NAMALWA (cell line): ENCODE results near the gene SASS6.

Experiments
- DNase-seq: peaks from one replicate; pipeline ENCODE4 v3.0.0-alpha.2; 2015; ENCODE audit warnings: low spot score

The SASS6 gene, protein sequence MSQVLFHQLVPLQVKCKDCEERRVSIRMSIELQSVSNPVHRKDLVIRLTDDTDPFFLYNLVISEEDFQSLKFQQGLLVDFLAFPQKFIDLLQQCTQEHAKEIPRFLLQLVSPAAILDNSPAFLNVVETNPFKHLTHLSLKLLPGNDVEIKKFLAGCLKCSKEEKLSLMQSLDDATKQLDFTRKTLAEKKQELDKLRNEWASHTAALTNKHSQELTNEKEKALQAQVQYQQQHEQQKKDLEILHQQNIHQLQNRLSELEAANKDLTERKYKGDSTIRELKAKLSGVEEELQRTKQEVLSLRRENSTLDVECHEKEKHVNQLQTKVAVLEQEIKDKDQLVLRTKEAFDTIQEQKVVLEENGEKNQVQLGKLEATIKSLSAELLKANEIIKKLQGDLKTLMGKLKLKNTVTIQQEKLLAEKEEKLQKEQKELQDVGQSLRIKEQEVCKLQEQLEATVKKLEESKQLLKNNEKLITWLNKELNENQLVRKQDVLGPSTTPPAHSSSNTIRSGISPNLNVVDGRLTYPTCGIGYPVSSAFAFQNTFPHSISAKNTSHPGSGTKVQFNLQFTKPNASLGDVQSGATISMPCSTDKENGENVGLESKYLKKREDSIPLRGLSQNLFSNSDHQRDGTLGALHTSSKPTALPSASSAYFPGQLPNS

DNA sequence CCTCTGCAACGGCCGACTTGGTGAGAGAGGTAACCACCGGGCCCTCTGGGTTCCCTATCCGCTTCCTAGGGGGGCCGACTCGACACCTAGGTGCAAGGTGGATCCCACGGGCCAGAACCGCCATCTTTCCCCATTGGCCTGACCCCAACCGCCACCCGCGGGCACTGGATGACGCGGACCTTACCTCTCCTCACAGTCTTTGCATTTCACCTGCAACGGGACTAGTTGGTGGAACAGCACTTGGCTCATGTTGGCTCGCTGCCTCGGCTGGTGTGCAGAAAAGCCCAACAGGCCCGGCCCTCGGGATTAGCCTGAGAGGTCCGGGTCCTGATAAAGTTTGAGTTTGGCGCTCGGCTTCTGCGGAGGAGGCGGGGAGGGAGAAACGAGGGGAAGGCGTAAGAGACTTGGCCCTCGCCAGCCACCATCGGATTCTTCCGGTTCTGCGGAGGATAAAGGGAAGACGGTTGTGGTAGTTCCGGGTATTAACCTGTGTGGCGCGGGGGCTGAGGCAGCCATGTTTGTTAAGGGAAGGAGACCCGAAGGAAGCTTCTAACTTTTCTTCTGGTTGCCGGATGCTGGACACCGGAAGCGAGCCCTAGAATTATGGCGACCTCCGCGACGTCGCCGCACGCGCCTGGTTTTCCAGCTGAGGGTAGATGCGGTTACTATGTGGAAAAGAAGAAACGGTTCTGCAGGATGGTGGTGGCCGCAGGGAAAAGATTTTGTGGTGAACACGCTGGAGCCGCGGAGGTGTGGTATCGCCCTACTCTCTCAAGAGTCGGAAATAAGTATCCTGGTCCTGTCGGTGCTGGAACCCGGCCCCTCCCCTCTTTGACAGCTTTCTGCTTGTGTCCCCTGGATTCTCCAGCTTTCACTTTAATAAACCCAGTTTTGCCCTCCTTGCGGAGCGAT is at the start of gene SASS6, which contains the start of gene TRMT13:
Gene SASS6, minus strand, starts transcription at position 365 of the 912 bp plus-strand sequence. Its CDS starts 116 bp downstream, at position 249.
Gene TRMT13, plus strand, starts transcription at position 598 of the 912 bp plus-strand sequence. Its CDS starts 6 bp downstream, at position 604.
- DNase-seq = peak; percentile 97

DNA sequence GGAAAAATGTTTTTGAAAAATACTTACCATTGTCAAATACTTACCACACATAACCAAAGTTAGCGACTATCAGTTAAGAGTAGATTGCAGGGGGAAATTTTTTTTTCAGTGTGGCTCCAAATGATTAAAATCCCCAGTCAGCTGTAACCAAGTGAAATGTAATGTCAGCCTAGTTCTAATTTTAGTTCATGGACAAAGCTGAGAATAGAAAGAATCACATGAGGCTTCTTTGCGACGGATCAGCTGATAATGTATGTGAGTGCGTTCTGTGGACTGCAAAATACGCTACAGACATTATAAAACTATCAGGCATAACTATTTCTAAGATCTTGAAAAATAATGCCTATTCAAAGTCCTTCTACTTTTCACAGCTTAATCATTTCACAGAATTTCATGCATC is 45.4 kb upstream of the SASS6 start, which contains the start of gene LRRC39:
Gene LRRC39, minus strand, starts transcription at position 166 of the 400 bp plus-strand sequence. CDS start 9,740 bp downstream, outside the sequence.
- no peak for DNase-seq

DNA sequence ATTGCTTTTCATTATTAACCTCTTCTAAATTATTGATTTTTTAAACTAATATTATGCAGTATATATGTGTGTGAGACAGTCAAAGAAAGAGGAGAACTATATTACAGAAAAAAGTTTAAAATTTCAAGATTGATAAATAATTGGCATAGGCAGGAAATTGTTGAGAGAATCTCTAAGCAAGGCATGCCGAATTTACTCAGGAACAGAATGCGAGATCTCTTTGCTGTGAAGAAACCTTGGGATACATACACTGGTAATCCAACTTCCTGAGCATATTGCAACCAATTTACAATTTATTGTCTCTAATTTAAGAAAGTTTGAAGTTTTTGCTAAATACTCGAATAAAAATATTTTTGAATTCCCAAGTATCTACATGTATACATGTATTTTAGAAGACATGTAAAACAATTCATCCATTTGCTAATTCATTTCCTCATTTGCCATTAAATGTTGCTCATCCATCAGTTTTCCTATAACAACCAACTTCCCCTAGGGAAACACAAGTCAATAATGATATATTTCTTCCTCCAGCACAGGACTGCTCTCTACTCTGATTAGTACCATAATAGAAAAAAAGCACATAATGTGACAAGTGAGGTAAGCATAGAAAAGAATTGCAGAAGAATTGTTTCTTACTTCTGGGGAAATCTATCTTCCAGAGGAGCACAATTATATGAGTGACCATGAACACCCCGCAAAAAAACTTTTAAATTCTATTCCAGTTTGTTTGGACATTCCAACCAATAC is 44.7 kb upstream of the SASS6 start:
- DNase-seq = no peak

DNA sequence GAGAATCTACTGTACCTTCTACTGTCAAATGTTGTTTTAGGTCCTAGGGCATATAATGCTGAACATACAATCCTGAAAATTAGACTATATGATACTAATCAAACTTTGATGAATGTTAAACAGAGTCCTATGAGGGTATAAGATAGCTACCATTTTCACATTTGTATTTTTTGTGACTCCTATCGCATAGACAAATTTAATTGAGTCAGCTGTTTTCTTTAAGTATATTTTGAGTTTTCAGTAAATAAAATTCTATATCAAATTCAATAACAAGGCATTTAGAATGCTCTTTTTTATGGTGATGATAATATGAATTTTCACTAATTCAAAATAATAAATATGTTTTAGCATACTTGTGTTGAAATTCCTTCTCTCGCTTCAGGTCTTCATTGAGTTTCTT is 35.3 kb upstream of the SASS6 start:
- DNase-seq = no peak

DNA sequence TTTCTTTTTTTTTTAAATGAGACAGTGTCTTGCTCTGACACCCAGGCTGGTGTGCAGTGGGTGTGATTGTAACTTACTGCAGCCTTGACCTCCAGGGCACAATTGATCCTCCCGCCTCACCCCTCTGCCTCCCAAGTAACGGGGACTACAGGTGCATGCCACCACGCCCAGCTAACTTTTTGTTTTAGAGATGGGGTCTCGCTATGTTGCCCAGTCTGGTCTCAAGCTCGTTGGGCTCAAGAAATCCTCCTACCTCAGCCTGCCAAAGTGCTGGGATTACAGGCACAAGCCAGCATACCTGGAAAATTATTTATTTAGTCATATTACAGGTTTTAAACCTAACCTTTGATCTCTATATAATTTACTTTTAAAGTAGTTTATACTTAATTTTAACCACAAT is 32.0 kb upstream of the SASS6 start:
- no peak for DNase-seq

DNA sequence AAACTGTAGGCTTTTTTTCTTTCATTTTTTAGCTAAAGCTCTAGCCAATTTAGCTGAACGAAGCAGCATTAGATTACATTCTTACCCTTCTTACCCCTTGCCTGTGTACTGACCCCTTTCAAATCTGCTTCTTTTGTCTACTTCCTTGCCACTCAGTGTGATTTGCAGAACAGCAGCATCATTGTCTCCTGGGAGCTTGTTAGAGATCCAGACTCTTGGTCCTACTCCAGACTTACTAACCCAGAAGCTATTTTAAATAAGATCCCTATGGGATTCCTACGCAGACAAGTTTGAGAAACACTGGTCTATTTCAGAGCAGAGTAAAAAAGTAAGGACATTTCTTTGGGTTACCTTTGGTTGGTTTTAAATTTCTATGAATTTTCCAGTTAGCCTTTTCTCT is 31.5 kb upstream of the SASS6 start:
- no peak for DNase-seq

DNA sequence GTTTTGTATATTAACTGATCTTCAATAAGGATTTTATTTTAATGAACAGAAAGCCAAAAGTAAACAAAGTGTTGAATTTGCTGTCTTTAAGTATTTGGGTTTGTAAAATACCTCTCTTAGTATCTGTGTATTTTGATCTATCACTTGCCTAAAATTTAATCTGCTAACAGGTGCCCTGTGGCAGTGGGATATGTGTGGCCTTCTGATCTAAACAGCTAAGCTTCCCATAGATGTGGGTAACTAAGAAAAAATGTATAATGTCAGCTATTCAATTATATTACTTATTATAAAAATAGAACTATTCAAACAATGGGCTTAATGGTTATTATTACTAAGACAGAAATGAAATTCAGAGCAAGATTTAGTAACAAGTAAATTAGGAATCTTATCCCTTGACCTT is 30.2 kb upstream of the SASS6 start:
- no peak for DNase-seq

DNA sequence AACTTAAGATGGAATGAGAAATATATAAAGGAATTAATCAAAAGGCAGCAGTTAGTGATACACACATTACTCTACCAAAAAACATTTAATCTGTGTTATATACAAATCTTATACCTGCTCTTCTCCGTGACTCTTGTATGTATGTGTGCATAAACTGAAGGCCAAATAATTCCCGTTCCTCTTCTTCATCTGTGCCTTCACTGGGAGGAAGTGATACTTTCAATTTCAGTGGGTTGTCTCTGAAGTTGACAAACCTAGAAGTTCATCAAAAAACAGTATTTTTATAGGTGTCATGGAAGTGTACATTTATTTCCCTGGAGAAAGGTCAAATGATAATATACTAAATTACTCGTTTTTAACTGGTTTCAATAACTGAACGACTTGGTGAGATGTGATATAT is 19.5 kb upstream of the SASS6 start:
- peak; percentile 29 for DNase-seq

DNA sequence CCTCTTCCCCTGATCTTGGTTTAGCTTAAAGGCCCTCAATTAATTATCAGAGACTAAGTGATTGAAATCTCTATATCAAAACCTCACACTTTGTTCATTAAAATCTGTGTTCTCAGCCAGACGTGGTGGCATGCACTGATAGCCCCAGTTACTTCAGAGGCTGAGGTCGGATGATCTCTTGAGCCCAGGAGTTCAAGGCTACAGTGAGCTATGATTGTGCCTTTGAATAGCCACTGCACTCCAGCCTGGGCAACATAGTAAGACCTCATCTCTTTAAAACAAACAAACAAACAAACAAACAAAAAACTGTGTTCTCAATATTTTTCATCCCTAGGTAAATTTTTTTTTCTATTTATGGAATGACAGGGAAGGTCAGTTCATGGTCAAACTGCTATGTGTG is 18.9 kb upstream of the SASS6 start:
- DNase-seq = no peak

DNA sequence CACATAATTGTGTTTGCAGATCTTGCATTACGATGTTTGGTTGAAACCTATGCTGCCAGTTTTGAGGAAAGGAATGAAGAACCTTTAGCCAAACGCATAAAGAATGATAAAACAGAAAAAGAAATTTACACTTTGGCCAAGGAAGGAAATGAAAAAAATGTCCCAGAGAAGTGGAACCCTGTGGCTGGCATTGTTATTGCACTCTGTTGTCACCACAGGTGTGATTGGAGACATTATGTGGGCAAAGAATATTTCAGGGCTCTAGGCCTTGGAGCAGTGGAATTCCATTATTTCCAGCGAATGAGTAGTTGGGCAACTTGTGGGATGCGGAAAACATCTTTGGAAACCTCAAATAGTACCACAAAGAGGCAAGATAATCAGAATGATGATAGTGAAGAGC is 15.1 kb upstream of the SASS6 start:
- no peak for DNase-seq

DNA sequence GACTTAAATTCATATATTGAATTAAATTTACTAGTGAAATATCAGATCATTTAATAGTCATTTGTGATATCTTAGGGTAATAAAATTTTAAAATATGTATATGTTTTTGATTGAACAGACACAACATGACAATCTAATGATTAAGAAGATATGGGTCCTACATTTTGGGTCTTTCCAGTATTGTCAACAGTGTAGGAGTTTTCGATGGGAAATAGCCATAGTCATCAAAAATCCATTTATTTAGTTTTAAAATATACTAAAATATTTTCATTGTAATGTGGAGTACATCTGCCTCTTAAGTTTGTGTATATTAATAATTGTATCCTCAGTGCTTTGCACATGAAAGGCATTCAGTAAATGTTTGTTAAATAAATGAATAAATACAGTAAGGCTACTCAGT is 14.2 kb upstream of the SASS6 start:
- no peak for DNase-seq

DNA sequence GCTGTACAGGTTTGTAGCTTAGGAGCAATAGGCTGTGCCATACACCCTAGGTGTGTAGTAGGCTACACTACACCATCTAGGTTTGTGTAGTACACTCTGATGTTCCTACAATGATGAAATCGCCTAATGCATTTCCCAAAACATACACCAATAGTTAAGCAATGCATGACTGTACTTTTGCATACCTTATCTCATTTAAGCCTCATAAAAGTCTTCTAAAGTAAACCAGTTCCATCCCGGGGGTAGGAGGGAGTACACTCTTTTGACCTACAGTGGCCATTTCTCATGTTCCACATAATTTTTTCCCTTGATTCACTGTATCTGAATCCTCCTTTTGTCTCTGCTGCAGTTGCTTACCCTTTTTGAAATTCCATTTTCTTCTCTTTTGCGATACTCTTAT is 12.4 kb upstream of the SASS6 start:
- DNase-seq = no peak

DNA sequence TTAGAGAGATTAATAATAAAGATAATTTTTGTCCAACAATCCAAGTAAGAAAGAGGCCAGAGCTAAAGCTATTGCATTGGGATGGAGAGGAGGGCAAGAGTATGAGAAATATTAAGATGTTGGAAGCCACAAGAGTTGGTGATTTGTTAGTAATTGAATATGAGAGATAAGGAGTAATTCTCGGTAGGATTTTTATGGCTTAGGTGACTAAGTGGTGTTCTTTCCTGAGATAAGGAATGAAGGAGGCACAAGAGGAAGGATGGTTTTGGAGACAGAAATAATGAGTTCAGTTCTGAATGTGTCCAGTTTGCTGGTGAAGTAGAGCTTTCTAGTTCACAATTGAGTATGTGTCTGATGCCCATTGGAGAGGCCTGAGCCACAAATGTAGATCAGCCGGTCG is 9.6 kb upstream of the SASS6 start:
- no peak for DNase-seq

DNA sequence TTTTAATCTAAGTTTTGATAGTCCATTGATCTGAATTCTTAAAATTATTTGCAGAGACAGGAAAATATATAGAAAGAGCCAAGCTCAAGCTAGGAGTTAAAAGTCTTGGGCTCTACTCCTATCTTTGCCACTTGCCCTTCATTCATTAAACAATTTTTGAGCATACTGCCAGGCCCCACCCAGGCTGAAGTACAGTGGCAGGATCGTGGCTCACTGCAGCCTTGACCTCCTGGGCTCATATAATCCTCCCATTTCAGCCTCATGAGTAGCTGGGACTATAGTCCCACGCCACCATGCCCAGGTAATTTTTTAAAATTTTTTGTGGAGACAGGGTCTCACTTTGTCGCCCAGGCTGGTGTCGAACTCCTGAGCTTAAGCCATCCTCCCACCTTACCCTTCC is 8.5 kb upstream of the SASS6 start:
- DNase-seq = no peak

DNA sequence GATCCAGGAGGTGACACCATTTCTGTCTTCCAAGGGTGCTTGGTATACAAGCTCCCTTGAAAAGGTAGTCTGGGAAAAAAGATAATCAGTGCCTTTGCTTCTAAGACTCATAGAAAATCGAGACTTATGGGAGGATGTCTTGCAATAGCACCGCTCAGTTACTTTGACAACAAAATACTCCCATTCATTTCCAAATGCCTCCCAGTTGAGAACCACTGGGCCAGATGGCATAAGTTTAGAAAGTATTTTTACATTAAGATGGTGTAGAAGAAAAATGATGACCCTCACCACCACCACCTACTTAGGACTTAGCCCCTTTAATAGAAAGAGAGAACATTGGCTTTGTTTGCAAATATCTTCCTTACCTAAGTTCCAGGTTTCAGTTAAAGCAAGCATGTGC is 4.9 kb upstream of the SASS6 start:
- no peak for DNase-seq

DNA sequence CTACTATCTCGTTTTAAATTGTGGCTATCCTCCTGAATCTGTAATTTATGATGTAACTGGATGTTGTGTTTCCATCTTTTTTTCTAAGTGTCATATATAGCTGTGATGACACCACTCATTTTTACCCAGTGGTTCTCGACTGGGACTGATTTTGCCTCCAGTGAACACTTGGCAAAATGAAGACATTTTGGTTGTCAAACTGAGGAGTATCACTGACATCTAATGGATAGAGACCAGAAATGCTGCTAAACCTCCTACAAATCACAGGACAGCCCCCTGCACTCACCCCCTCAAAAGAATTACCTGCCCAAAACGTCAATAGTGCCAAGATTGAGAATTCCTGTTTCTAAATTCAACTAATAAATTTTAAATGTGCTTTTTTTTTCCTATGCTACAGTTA is 2.1 kb upstream of the SASS6 start:
- DNase-seq = peak; percentile 38

DNA sequence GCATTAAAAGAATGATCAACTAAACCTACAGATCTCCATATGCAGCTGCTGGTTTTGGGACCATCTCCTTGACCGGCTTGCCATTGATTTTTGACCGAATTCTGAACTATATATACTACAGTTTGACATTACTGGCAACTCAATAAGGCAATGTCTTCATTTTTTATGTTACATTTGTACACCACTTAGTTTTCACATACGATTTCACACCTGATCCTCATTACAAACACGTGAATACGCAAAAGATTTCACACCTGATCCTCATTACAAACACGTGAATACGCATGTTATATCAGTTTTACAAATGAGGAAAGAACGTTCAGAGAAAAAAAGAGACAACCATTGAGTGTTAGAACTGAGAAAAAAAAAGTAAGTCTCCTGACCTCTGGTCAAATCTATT is 1.1 kb downstream of the SASS6 start:
- DNase-seq = no peak

DNA sequence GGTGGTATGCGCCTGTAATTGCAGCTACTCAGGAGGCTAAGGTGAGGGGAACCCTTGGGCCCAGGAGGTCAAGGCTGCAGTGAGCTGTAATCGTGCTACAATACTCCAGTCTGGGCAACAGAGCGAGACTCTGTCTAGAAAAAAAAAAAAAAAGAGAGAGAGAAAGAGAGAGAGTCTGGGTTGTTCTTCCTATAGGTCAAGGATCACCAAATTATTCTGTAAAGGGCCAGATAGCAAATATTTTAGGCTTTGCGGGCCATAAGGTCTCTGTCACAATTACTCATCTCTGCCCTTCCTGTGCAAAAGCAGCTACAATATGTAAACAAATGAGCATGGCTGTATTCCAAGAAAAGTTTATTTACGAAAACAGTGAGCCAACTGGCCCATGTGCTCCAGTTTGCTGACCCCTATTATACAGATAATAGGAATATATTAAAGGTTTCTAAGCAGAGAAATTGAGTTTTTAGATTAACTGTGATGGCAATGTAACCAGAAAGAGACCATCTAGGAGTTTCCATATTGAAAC is 2.1 kb downstream of the SASS6 start:
- DNase-seq = peak; percentile 7

DNA sequence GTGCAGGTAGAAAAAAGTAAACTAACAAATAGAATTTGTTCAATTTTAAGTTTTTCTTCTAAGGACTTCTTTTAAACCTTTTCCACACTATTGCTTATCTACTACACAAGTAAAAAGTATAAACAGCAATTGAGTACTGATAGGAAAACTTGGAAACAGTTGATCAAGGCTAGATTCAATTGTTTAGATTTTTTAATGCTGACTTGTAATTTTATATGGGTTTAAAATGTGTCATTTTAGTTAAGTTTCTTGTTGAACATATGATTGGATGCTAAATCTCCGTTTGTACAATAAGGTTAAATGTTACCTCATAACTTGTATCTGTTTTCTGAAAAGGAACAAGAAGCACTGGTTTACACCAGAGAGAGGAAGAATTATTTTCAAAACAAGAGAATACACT is 5.5 kb downstream of the SASS6 start:
- no peak for DNase-seq

DNA sequence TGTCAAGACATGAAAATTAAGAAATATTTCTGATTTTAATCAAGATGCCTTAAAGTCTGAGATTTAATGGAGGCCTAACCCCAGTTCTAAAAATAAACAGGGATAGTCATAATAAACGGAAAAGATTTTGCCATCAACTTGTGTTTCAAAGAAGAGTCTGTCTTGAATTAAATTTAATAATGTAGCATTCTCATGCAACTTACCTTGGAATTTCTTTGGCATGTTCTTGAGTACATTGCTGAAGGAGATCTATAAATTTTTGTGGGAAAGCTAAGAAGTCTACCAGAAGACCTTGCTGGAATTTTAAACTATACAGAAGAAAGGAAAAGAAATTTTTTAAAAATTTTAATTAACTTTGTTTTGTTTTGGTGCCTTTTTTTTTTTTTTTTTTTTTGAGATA is 10.6 kb downstream of the SASS6 start:
- DNase-seq = no peak

DNA sequence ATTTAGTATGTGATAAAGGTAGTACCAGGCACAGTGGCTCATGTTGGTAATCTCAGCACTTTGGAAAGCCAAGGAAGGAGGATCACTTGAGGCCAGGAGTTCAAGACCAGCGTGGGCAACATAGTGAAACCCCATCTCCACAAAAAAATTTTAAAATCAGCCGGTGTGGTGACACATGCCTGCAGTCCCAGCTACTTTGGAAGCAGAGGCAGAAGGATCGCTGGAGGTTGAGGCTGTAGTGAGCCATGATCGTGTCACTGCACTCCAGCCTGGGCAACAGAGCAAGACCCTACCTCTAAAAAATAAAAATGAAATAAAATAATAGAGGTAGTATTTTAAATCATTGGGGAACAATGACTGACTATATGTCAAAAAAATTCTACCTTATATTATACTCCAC is 17.2 kb downstream of the SASS6 start:
- DNase-seq = no peak
